GM23338 (cell line): ENCODE results near the gene BEX2.

ENCODE experiments used
- CTCF ChIP-seq, 2 experiments: fragments of 200-600 bp in 1 of 2; sonication (generic) in 1 of 2; conservative IDR thresholded peaks; 2 replicates each; pipeline versions ENCODE4 v1.5.1 to v1.6.1; 2016 to 2017; ENCODE audit warnings: antibody characterized with exemption in 2 of 2, low read depth in 2 of 2, mild to moderate bottlenecking in 2 of 2, moderate library complexity in 1 of 2
- EZH2phosphoT487 ChIP-seq: fragments of 200-600 bp; sonication (generic); IDR thresholded peaks from one replicate; pipeline ENCODE4 v1.8.1; 2018; ENCODE audit warnings: antibody characterized with exemption; ENCODE audit not compliant: unreplicated experiment
- POLR2AphosphoS5 ChIP-seq: IDR thresholded peaks from 2 replicates; pipeline ENCODE4 v1.6.1; 2016; ENCODE audit warnings: antibody characterized with exemption, low read depth
- REST ChIP-seq: IDR thresholded peaks from one replicate; pipeline ENCODE4 v1.6.1; 2018; ENCODE audit warnings: antibody characterized with exemption; ENCODE audit not compliant: unreplicated experiment

- TF ChIP-seq REST: no peak
- no peak for TF ChIP-seq CTCF (conservative IDR thresholded peaks at IDR 0.05; ENCODE audit: low read depth in 2 of 2)
- no peak for TF ChIP-seq POLR2AphosphoS5
- no peak for TF ChIP-seq EZH2phosphoT487
These were observed 17.7 kb downstream of the BEX2 start for GRCh38 chrX:103293118-103293517.
